Activated T-cell treated with anti-CD3 and anti-CD28 coated beads for 48 hours (primary cell): Measurements from ENCODE around the gene ZNF816.
"Not testable (repeated sequence)": the region's sequence is repeated elsewhere in the genome, so short reads cannot be mapped to it uniquely, and the experiment has no call there.

Experiments used
- DNase-seq: peaks from one replicate; pipeline ENCODE4 v3.0.0-alpha.2; 2020; ENCODE audit warnings: low read depth

The ZNF816 gene

GRCh38 chr19:52962394-52963246 is at the start of gene ZNF816:
Gene ZNF816, minus strand, starts transcription at chr19:52962881. Its CDS starts 6,792 bp downstream, at chr19:52956089.
- DNase-seq: peak; percentile 98

DNA sequence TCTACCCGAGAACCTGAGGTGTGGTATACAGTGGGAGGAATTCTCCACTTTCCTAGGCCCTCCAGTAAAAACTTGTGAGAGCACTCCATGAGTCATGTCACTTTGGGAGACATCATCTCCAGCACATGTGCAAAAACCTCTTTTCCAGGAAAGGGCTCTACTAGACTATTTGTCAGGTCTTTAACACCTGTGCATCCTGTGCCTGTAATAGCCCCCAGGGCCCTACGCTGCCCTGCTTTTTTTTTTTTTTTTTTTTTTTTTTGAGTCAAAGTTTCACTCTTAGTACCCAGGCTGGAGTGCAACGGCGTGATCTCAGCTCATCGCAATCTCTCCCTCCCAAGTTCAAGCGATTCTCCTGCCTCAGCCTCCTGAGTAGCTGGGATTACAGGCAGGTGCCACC is 49.3 kb upstream of the ZNF816 start:
- no peak for DNase-seq

GRCh38 chr19:53010494-53010893 is 47.8 kb upstream of the ZNF816 start:
- no peak for DNase-seq

- no peak for DNase-seq
Measured at GRCh38 chr19:53008061-53008778, 45.5 kb upstream of the ZNF816 start.

DNA sequence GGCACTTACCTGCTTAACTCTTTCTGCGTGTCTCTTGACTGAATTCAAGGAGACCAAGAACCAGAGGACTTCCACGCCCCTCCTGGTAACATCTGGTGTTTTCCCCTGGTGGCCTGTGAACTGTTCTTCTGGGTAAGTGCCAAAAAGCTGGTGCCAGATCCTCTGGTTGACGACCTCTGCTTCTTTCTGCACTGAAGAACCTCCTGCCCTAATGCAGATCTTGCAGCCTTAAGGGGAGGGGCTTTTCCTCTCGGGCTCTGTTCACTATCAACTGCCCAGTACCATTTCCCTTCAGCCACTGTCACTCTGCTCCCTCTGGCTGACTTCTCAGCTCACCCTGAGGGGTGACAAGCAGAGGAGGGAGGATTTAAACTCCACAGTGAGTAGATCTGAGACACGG is 44.9 kb upstream of the ZNF816 start:
- no peak for DNase-seq

- DNase-seq: no peak
Measured at GRCh38 chr19:53007200-53007599, 44.5 kb upstream of the ZNF816 start.

DNA sequence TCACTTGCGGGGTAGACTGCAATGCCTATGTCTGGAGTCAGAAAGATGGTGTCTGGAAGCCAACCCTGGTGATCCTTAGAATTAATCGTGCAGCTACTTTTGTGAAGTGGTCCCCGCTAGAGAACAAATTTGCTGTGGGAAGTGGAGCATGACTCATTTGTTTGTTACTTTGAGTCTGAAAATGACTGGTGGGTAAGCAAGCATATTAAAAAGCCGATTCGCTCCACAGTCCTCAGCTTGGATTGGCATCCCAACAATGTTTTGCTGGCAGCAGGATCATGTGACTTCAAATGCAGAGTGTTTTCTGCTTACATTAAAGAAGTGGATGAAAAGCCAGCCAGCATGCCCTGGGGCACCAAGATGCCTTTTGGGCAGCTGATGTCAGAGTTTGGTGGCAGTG is 41.6 kb upstream of the ZNF816 start:
- no peak for DNase-seq

DNA sequence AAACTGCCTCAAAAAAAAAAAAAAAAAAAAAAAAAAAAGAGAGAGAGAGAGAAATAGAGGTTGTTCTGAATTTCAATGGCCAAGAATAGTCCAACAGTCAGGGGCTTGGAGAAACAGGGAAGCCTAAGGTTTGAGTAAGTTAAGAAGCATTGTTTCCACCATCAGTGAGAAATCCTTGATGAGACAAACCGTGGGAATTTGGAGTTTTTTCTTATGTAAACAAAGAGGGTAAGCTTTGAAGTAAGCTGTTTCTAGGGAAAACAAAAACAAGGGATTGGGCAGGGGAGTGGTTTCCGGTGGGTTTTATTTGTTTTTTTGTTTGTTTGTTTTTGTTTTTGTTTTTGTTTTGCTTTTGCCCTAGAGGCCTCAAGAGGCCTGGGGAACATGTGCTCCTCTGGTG is 39.8 kb upstream of the ZNF816 start:
- no peak for DNase-seq

DNA sequence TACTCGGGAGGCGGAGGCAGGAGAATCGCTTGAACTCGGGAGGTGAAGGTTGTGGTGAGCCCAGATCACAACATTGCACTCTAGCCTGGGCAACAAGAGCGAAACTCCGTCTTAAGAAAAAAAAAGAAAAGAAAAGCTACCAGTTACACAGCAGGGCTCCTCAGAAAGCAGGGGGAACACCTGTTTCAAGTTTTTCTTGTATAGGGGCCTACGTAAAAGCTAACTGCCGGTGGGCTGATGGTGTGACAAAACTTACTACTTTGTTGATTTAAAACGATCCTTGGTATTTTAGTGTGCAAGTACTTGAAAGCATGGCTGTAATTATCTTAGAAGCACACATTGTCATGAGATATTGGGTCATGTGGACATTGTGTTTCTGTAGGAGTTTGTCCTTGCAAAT is 35.3 kb upstream of the ZNF816 start:
- no peak for DNase-seq

DNA sequence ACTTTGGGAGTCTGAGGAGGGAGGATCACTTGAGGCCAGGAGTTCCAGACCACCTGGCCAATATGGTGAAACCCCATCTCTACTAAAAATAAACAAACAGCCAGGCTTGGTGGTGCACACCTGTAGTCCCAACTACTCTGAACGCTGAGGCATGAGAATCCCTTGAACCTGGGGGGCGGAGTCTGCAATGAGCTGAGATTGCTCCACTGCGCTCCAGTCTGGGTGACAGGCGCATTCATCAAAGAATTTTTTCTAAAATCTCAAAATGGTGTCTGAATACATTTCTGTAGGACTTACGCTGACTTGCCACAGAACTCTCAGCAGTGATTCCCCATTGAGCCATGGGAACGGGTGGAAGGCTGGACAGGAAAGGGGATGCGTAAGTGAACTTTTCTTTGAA is 33.0 kb upstream of the ZNF816 start:
- no peak for DNase-seq

DNA sequence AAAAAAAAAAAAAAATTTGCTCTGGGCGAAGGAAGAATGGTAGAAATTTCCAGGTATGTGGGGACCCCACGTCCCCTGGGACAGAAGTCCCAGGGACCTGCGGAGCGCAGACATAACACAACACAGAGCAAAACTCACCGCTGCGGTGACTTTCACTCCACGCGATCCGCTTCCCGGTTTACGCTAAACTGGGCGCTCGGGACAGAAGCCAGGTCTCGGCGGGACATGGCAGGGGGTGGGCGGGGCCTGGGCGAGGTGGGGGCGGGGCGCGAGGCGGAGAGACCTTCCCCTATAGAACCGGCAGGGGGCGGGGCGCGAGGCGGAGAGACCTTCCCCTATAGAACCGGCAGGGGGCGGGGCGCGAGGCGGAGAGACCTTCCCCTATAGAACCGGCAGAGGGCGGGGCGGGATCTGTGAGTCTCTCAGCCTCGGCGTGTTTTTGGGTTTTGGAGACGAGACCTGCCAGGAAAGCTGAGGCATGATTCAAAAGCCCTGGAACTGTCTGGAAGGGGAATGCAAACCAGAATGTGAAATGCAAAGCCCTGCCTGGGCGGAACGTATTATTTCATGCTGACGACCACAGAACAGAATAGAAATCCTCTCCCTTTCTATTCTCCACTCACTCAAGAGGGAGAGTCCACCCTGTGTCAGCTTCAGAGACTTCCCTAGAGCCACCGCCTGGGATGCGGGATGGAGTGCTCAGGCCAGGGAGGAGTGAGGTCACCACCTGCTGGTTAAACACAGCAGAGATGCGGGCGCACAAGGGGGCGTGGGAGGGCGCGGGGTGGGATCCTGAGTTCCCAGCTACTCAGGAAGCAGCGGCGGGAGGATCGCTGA is 30.9 kb upstream of the ZNF816 start:
- peak; percentile 75 for DNase-seq

DNA sequence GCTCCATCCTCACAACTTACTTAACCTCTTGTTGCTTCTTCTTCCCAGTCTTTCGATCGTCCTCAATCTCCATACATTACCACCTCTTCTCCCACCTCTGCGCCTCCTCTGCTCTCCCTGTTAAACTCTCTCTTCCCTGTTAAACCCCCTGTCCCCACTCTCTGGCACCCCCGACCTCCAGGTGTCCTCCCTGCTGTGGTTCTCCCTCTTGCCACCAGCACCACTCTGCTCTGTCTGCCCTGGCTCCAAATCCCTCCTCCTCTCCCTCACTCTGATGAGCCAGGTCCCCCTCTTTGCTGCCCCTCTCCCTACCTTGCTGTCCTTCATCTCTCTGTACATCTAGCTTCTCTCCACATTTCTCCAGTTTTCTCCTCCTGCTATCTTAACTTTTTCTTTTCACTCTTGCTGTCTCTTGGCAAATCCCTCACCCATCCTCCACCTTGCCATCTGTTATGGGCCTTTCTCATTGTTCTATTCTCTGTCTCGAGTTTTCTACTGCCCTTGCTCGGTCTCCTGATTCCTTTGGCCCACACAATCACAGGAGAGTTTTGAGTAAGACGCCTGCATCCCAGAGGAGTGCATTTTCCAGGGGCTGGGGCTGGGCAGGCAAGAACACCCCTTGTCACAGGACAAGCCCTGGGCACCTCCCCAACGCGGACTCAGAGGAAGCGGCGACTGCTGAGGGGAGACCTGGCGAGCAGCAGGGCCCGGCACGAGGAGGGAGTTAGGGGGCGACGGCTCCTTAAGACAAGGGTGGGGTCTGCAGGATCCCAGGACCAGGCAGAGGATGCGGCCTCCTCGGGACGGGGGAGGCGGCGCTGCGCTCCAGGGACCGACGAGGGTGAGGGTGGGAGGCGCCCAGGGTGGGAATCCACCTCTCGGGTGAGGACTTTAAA is 29.7 kb upstream of the ZNF816 start:
- DNase-seq: no peak

DNA sequence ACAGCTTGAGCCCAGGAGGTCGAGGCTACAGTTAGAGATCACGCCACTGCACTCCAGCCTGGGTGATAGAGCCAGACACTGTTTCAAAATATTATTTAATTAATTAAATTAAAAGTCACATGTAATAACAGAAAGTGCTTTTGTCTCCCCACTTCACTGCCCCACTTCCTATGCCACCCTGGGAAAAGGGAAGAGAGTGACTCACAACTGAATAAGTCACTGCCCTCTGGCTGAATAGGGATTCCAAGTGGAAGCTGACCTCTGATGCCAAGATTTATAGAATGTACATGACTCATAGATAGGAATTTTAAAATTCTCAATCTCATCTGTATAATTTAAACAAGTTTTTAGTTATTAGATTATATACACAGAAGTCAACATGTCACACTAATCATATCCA is 28.8 kb upstream of the ZNF816 start:
- no peak for DNase-seq

DNA sequence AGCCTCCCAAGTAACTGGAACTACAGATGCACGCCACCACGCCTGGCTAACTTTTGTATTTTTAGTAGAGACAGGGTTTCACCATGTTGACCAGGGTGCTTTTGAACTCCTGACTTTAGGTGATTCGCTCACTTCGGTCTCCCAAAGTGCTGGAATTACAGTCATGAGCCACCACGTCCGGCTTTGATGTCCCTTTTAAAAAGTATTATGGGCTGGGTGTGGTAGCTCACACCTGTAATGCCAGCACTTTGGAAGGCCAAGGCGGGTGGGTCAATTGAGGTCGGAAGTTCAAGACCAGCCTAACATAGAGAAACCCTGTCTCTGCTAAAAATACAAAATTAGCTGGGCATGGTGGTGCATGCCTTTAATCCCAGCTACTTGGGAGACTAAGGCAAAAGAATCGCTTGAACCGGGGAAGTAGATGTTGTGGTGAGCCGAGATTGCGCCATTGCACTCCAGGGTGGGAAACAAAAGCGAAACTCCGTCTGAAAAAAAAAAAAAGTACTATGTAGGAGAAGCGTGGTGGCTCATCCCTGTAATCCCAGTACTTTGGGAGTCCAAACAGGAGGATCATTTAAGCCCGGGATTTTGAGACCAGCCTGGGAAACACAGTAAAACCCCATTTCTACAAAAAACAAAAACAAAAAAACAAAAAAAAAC is 28.2 kb upstream of the ZNF816 start:
- no peak for DNase-seq

DNA sequence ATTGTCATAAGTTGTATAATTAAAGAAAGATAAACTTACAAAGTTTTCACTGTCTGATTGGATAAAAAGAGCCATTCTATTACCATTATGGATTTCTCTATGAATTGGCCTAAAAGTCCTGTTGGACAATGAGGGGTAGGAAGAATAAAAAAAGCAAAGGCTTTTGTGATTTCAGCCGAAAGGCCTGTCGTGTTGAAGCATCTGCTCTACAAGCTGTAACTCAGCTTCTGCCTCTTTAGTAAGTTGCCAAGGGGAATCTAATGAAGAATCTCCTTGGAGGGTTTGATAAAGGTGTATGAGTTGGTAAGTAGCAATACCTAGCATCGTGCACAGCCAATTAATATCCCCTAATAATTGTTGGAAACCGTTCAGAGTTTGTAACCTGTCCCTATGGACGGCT is 25.8 kb upstream of the ZNF816 start:
- DNase-seq: no peak

DNA sequence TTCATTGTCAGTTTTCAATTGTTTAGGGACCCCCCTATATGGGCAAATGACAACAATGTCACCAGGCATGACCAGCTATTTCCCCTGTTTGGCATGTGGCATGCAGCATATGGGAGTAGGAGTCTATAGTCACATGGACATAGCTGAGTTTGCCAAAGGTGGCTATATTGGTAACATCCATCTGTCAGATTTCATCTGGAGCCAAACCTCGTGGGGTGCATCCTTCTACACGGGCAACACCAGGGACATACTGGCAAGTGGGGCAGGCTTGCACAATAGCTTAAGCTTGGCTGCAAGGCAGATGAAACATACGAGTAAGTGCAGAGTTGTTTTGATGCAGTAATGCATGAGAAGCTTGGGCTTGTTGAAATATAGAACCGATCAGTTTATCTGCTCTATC is 24.5 kb upstream of the ZNF816 start:
- DNase-seq: no peak

DNA sequence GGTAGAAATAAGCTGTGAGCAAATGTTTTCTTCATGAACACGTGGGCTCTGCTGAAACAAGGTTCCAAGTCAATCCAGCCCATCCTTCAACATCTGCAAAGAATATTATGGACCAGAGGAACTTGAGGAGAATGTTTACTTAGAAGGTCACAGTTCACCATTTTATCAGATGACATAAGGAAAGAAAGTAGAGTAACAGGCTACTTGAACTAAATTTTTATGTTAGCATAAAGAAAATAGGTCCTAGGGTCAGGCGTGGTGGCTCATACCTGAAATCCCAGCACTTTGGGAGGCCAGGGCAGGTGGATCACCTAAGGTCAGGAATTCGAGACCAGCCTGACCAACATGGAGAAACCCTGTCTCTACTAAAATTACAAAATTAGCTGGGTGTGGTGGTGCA is 20.5 kb upstream of the ZNF816 start:
- DNase-seq: not testable (repeated sequence)

- no peak for DNase-seq
Measured at GRCh38 chr19:52981329-52981728, 18.6 kb upstream of the ZNF816 start.

- no peak for DNase-seq
Measured at GRCh38 chr19:52967772-52968171, 5.1 kb upstream of the ZNF816 start.

GRCh38 chr19:52963247-52963618 is 552 bp upstream of the ZNF816 start:
- DNase-seq: no peak

DNA sequence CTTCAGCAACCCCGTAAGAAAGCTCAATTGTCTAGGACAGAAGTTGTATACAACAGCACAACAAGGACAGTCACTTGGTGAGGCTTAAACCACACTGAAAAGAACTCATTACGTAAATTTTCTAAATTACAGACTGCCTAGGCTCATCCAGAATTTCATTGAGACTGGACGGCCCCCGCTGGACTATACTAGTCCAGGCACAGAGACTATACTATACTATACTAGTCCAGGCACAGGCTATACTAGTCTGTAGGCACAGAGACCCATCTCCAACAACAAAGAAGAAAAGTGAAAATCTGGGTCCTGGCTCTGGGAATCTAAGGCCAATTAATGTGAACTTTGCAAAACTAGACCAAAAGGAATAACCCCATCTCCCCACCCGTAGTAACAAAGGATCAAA is 700 bp downstream of the ZNF816 start:
- no peak for DNase-seq
